OCI-LY7 (cell line): ENCODE results near the gene KCNN3.

ENCODE experiments used
- EZH2phosphoT487 ChIP-seq: fragments of 200-600 bp; sonication (generic); IDR thresholded peaks from 2 replicates; pipeline ENCODE4 v1.6.1; 2018; ENCODE audit warnings: low read depth, borderline replicate concordance, mild to moderate bottlenecking, mixed run types, antibody characterized with exemption, low read length, moderate library complexity, mixed read lengths
- TF ChIP-seq, protein P1 (sequence below): fragments of 200-600 bp; sonication (generic); conservative IDR thresholded peaks from 2 replicates; pipeline ENCODE4 v1.5.1; 2014; ENCODE audit warnings: mild to moderate bottlenecking, antibody characterized with exemption, low read length, moderate library complexity, mixed read lengths

DNA sequence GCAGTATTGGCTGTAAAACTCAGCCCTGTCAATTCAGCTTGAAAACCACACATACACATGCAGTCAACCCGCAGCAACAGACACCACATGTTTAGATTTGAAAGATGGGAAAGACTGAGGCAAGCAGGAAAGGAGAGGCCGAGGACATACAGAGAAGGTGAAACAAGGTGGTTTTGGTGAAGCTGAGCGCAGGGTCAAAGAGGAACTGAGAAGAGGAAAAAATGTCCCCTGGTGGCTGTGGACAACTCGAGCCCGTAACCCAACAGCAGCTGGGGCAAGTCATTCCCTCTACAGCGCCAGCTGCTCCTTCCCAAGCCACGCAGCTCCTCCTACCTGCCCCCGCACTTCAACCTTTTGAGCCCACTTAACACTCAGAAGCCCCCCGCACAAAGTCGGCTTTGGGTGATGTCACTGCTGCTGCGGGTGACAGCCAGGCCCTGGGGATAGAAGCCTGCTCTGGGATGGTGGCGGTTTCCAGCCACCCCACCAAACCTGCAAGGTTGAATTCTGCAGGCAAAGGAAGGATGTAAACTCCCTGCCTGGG lies 63.0 kb downstream of the KCNN3 start:
- TF ChIP-seq, protein P1, sequence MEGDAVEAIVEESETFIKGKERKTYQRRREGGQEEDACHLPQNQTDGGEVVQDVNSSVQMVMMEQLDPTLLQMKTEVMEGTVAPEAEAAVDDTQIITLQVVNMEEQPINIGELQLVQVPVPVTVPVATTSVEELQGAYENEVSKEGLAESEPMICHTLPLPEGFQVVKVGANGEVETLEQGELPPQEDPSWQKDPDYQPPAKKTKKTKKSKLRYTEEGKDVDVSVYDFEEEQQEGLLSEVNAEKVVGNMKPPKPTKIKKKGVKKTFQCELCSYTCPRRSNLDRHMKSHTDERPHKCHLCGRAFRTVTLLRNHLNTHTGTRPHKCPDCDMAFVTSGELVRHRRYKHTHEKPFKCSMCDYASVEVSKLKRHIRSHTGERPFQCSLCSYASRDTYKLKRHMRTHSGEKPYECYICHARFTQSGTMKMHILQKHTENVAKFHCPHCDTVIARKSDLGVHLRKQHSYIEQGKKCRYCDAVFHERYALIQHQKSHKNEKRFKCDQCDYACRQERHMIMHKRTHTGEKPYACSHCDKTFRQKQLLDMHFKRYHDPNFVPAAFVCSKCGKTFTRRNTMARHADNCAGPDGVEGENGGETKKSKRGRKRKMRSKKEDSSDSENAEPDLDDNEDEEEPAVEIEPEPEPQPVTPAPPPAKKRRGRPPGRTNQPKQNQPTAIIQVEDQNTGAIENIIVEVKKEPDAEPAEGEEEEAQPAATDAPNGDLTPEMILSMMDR: no peak
- TF ChIP-seq EZH2phosphoT487: no peak
